K562 (cell line): Measurements from ENCODE around the gene HSPB7. TPM values are rescaled to one million over a fixed set of nuclear protein-coding genes. Genes with fewer than 3 reads are reported as not detected.

Experiments used
- ADNP ChIP-seq: fragments of 200-800 bp; sonication (Bioruptor generic); IDR thresholded peaks from 2 replicates; pipeline ENCODE4 v1.6.1; 2016; ENCODE audit warnings: missing genetic modification characterization, missing compliant biosample characterization
- ATF4 ChIP-seq: fragments of 450-650 bp; formaldehyde crosslinking; IDR thresholded peaks from 2 replicates; pipeline ENCODE4 v1.4.0; 2022; ENCODE audit warnings: mild to moderate bottlenecking, moderate library complexity
- BRD4 ChIP-seq: fragments of 200-600 bp; sonication (generic); IDR thresholded peaks from 2 replicates; pipeline ENCODE4 v1.6.1; 2017; ENCODE audit warnings: inconsistent platforms
- CBFA2T3 ChIP-seq: fragments of 450-650 bp; IDR thresholded peaks from 2 replicates; pipeline ENCODE4 v1.6.1; 2017
- DDX20 ChIP-seq: fragments of 450-650 bp; IDR thresholded peaks from 2 replicates; pipeline ENCODE4 v1.6.1; 2016; ENCODE audit warnings: missing genetic modification characterization, low read depth, mild to moderate bottlenecking, missing compliant biosample characterization, moderate library complexity
- E2F4 ChIP-seq: sonication (generic); formaldehyde crosslinking; IDR thresholded peaks from 2 replicates; pipeline ENCODE4 v1.8.0; 2022; ENCODE audit warnings: mild to moderate bottlenecking, low read depth, missing genetic modification reagents
- FOXA1 ChIP-seq: fragments of 450-650 bp; IDR thresholded peaks from 2 replicates; pipeline ENCODE4 v1.6.1; 2016; ENCODE audit warnings: mild to moderate bottlenecking, borderline replicate concordance
- FOXK1 ChIP-seq: sonication (generic); formaldehyde crosslinking; IDR thresholded peaks from 2 replicates; pipeline ENCODE4 v1.8.0; 2022; ENCODE audit warnings: missing genetic modification reagents, mild to moderate bottlenecking, borderline replicate concordance
- FOXK2 ChIP-seq, 2 experiments: fragments of 450-650 bp; IDR thresholded peaks in 1 of 2; conservative IDR thresholded peaks in 1 of 2; 2 replicates each; pipeline ENCODE4 v1.6.1; 2016; ENCODE audit warnings: low read depth in 2 of 2, mild to moderate bottlenecking in 1 of 2
- GATA2 ChIP-seq: sonication (generic); formaldehyde crosslinking; IDR thresholded peaks from 2 replicates; pipeline ENCODE4 v1.4.0; 2020; ENCODE audit warnings: mild to moderate bottlenecking, missing genetic modification reagents
- JUN ChIP-seq, 2 experiments: sonication (generic) in 1 of 2; formaldehyde crosslinking in 1 of 2; IDR thresholded peaks; 2 replicates each; pipeline versions ENCODE4 v1.6.1 to v1.8.0; 2012 to 2022; ENCODE audit warnings: borderline replicate concordance in 2 of 2, mild to moderate bottlenecking in 2 of 2, improper control_type of control experiment in 1 of 2, low read depth in 1 of 2, low read length in 1 of 2, missing genetic modification reagents in 1 of 2
- KLF6 ChIP-seq: fragments of 250-450 bp; sonication (Bioruptor Pico); IDR thresholded peaks from 2 replicates; pipeline ENCODE4 v1.4.0; 2020; ENCODE audit warnings: mild to moderate bottlenecking, moderate library complexity, borderline replicate concordance
- LEF1 ChIP-seq: fragments of 450-650 bp; IDR thresholded peaks from 2 replicates; pipeline ENCODE4 v1.6.1; 2016; ENCODE audit warnings: mild to moderate bottlenecking
- MCM3 ChIP-seq: fragments of 450-650 bp; IDR thresholded peaks from 2 replicates; pipeline ENCODE4 v1.6.1; 2016
- POLR2H ChIP-seq: IDR thresholded peaks from 2 replicates; pipeline ENCODE4 v1.6.1; 2016; ENCODE audit warnings: missing genetic modification characterization, low read depth, mild to moderate bottlenecking, control low read depth, missing compliant biosample characterization, moderate library complexity
- POLR3G ChIP-seq: IDR thresholded peaks from 2 replicates; pipeline ENCODE4 v1.6.1; 2011; ENCODE audit not compliant: insufficient read length, insufficient replicate concordance; ENCODE audit errors: extremely low read depth
- SIX5 ChIP-seq, 2 experiments: IDR thresholded peaks; 2 replicates each; pipeline ENCODE4 v1.6.1; 2011; ENCODE audit warnings: low read length in 2 of 2, borderline replicate concordance in 1 of 2, low read depth in 1 of 2, mild to moderate bottlenecking in 1 of 2, moderate library complexity in 1 of 2; ENCODE audit not compliant: insufficient read depth in 1 of 2
- SMAD1 ChIP-seq: fragments of 150-350 bp; IDR thresholded peaks from 2 replicates; pipeline ENCODE4 v1.6.1; 2014; ENCODE audit warnings: low read length, low read depth; ENCODE audit not compliant: partially characterized antibody
- TFE3 ChIP-seq: fragments of 450-650 bp; formaldehyde crosslinking; IDR thresholded peaks from 2 replicates; pipeline ENCODE4 v1.4.0; 2020; ENCODE audit warnings: mild to moderate bottlenecking, mixed read lengths
- XRCC5 ChIP-seq: fragments of 200-400 bp; formaldehyde crosslinking; IDR thresholded peaks from 2 replicates; pipeline ENCODE4 v1.6.1; 2017; ENCODE audit warnings: low read depth, mild to moderate bottlenecking, low read length
- ZFP36 ChIP-seq: fragments of 150-350 bp; IDR thresholded peaks from 2 replicates; pipeline ENCODE4 v1.6.1; 2018; ENCODE audit warnings: low read length, low read depth; ENCODE audit not compliant: partially characterized antibody
- ZNF121 ChIP-seq: sonication (generic); formaldehyde crosslinking; conservative IDR thresholded peaks from 2 replicates; pipeline ENCODE4 v1.8.0; 2022; ENCODE audit warnings: missing genetic modification reagents
- ZNF134 ChIP-seq: fragments of 250-450 bp; sonication (Bioruptor Pico); conservative IDR thresholded peaks from 2 replicates; pipeline ENCODE4 v1.4.0; 2020
- ZNF253 ChIP-seq: fragments of 250-450 bp; sonication (Bioruptor Pico); conservative IDR thresholded peaks from 2 replicates; pipeline ENCODE4 v1.6.1; 2021; ENCODE audit warnings: mild to moderate bottlenecking
- ZNF655 ChIP-seq: fragments of 250-450 bp; sonication (Bioruptor Pico); IDR thresholded peaks from 2 replicates; pipeline ENCODE4 v1.5.0; 2021
- polyA plus RNA-seq, 8 experiments: library from polyadenylated mRNA; depleted of rRNA in 4 of 8; stranded (reverse) in 5 of 8; unstranded in 3 of 8; fragments of >200 nt; fragmentation: Nextera tagmentation in 2 of 8; fragmentation: Illumina TruSeq in 1 of 8; extraction: Ambion mirVana in 2 of 8; extraction: Trizol in 1 of 8; gene quantifications; 2 replicates each; pipeline versions ENCODE4 v1.2.1 to v1.2.3, GENCODE V29; 2011 to 2014; ENCODE audit warnings: inconsistent platforms in 1 of 8, missing spikeins in 1 of 8
- total RNA-seq, 7 experiments: library from RNA; depleted of rRNA in 6 of 7; stranded (reverse); fragments of >200 nt in 6 of 7; fragmentation: Illumina TruSeq in 2 of 7; extraction: Trizol in 2 of 7; gene quantifications; 2 replicates each; pipeline versions ENCODE4 v1.2.1 to v1.2.3, GENCODE V29; 2011 to 2021; ENCODE audit warnings: low replicate concordance in 1 of 7

The HSPB7 gene
- total and polyA plus RNA-seq, 9 of the 15 experiments (the other 6 are each of a cell fraction or from before 2014, with no cell fraction given): 0.05 to 0.19 (median 0.07) TPM; not detected in 6

GRCh38 chr1:16053781-16054502 lies 36.1 kb upstream of the HSPB7 start (continued):
- TF ChIP-seq E2F4 (CRISPR knock-in tag) (no peak), ZNF655 (no peak), POLR3G (no peak), CBFA2T3 (peak; percentile 97), TFE3 (no peak), ZFP36 (no peak), BRD4 (no peak), ATF4 (CRISPR knock-in tag) (no peak), FOXK1 (CRISPR knock-in tag) (no peak), LEF1 (peak; percentile 66; the same call in 1 of the 2 replicates), DDX20 (tag) (no peak), ADNP (no peak), ZNF253 (CRISPR knock-in tag) (no peak), MCM3 (no peak), SIX5 (IDR thresholded peaks at IDR 0.05; ENCODE audit: borderline replicate concordance in 1 of 2, insufficient read depth in 1 of 2, low read depth in 1 of 2, low read length in 2 of 2) (no peak), ZNF121 (CRISPR knock-in tag) (no peak), GATA2 (CRISPR knock-in tag) (peak; percentile 86), JUN (IDR thresholded peaks at IDR 0.05; ENCODE audit: borderline replicate concordance, low read depth, low read length) (no peak), JUN (CRISPR knock-in tag; IDR thresholded peaks at IDR 0.05; ENCODE audit: borderline replicate concordance) (no peak), FOXA1 (no peak), FOXK2 (conservative IDR thresholded peaks at IDR 0.05 in 1 of 2, IDR thresholded peaks at IDR 0.05 in 1 of 2; ENCODE audit: low read depth in 2 of 2) (no peak), SMAD1 (no peak), KLF6 (CRISPR knock-in tag) (no peak), ZNF134 (no peak), XRCC5 (no peak), POLR2H (no peak)
